ENCODE measurements around the gene HSD17B10. TPM values are rescaled to one million over a fixed set of nuclear protein-coding genes. Genes with fewer than 3 reads are reported as not detected.
A peak's percentile ranks its signal among the peaks of the same experiment; 100 is the strongest.

The HSD17B10 gene
- total RNA-seq, 4 donors from 2014 or later: 12.5 to 47.5 (median 42.2) TPM

DNA sequence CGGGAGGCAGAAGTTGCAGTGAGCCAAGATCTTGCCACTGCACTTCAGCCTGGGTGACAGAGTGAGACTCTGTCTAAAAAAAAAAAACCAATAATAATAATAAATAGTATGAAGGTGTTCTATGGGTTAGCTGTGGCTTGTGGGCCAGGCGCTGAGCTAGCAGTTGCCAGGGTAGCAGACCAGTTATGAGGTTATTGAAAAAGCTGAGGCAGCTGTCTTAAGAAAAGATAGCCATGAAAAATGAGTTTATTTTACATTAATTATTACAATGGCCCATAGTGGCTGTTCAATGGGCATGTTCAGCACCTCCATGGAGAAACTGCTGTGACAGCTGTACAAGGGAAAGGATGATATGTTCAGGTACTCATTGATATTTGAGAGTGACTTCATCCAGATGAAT lies 13.3 kb upstream of the HSD17B10 start:
- Histone ChIP-seq H3K4me1 (no peaks in the 10 kb centered on the region), H3K27ac (no peak overlapping the region), H3K36me3 (no peaks in the 10 kb centered on the region), H3K27me3 (no peaks in the 10 kb centered on the region), H3K9me3 (no peaks in the 10 kb centered on the region), H3K4me3 (no peak overlapping the region)
- in situ Hi-C loops (cut with MboI; ENCODE audit: low pct_ligation_motif_present in 1 of 4, low pct_unique_long_range_greater_than_20kb in 1 of 4, low sequenced_read_pairs in 3 of 4): loop anchor here in 2 of 4 donors (10.0 to 25.0 kb wide), 2 partner anchors 133 to 135 kb away; no protein-coding TSS in a partner anchor
- 91 to 100% methylated on average over 1 to 2 of the region's 2 CpGs for WGBS, 2 donors (ENCODE audit: low coverage in 1 of 2)
- intact Hi-C loops (cut with DNase I; ENCODE audit: low total_unique reads): no loop called here
- no peak for DNase-seq
- TF ChIP-seq POLR2AphosphoS5 (IDR thresholded peaks at IDR 0.05) (no peak), POLR2A (IDR thresholded peaks at IDR 0.05) (no peak), EP300 (IDR thresholded peaks at IDR 0.05; ENCODE audit: low read depth) (no peak)
- TF ChIP-seq, protein P1, sequence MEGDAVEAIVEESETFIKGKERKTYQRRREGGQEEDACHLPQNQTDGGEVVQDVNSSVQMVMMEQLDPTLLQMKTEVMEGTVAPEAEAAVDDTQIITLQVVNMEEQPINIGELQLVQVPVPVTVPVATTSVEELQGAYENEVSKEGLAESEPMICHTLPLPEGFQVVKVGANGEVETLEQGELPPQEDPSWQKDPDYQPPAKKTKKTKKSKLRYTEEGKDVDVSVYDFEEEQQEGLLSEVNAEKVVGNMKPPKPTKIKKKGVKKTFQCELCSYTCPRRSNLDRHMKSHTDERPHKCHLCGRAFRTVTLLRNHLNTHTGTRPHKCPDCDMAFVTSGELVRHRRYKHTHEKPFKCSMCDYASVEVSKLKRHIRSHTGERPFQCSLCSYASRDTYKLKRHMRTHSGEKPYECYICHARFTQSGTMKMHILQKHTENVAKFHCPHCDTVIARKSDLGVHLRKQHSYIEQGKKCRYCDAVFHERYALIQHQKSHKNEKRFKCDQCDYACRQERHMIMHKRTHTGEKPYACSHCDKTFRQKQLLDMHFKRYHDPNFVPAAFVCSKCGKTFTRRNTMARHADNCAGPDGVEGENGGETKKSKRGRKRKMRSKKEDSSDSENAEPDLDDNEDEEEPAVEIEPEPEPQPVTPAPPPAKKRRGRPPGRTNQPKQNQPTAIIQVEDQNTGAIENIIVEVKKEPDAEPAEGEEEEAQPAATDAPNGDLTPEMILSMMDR (IDR thresholded peaks at IDR 0.05): no peak

DNA sequence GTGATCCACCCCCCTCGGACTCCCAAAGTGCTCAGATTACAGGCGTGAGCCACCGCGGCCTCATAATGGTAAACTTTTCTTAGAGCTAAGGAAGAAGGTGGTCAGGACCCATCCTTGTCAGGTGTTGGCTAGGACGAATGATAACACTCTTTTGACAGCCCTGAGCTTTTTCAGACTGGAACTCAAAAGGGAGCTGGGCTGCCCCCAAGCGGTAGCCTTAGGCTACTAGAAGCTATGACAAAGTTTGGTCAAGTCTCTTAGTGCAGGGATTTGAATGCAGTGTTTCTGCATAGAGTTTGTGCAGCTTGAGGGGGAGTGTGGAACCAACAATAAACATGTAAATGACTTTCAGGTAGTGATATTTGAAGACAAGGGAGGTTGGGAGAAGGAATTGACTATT lies 11.8 kb upstream of the HSD17B10 start:
- in situ Hi-C loops (cut with MboI; ENCODE audit: low pct_ligation_motif_present in 1 of 4, low pct_unique_long_range_greater_than_20kb in 1 of 4, low sequenced_read_pairs in 3 of 4) (loop anchor here in 2 of 4 donors (10.0 to 25.0 kb wide), 2 partner anchors 131 to 134 kb away; no protein-coding TSS in a partner anchor), intact Hi-C loops (cut with DNase I; ENCODE audit: low total_unique reads) (no loop called here)
- Histone ChIP-seq H3K9me3 (no peaks in the 10 kb centered on the region), H3K27ac (no peak overlapping the region), H3K36me3 (no peaks in the 10 kb centered on the region), H3K27me3 (no peaks in the 10 kb centered on the region), H3K4me3 (no peak overlapping the region), H3K4me1 (peaks cover 0 to 11% (median 2%) of the 10 kb centered on the region in 4 donors)
- TF ChIP-seq EP300 (IDR thresholded peaks at IDR 0.05; ENCODE audit: low read depth): no peak
- TF ChIP-seq POLR2A (IDR thresholded peaks at IDR 0.05): no peak
- TF ChIP-seq, protein P1 (IDR thresholded peaks at IDR 0.05): peak; percentile 21 to 49 (median 44)
- no peak for TF ChIP-seq POLR2AphosphoS5 (IDR thresholded peaks at IDR 0.05)
- WGBS, 2 donors (ENCODE audit: low coverage in 1 of 2): 23% methylated on average over 6 of the region's 6 CpGs; no CpG with 5 or more reads in 1 of the 2 donors
- DNase-seq: peak; percentile 43

DNA sequence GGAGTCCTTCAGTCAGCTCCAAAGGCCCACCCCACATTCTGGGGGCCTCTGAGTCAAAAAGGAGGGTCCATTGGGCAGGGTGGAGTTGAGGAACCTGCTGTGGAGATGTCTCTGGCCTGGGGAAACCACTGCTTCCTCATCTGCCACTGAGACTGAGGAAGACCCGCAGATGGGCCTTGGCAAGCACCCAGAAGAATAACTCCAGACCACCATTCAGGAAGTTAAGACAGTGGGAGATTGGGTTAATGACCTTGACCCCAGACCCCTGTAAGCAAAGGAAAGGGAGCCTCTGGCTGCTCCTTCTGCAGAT lies 8.1 kb upstream of the HSD17B10 start:
- TF ChIP-seq POLR2A (IDR thresholded peaks at IDR 0.05) (no peak), POLR2AphosphoS5 (IDR thresholded peaks at IDR 0.05) (no peak), EP300 (IDR thresholded peaks at IDR 0.05; ENCODE audit: low read depth) (no peak)
- TF ChIP-seq, protein P1 (IDR thresholded peaks at IDR 0.05): no peak
- peaks cover 0 to 13% (median 2%) of the 10 kb centered on the region in 4 donors for H3K4me1 ChIP-seq
- WGBS, 2 donors (ENCODE audit: low coverage in 1 of 2): 75% methylated on average over 1 of the region's 1 CpG; no CpG with 5 or more reads in 1 of the 2 donors
- intact Hi-C loops (cut with DNase I; ENCODE audit: low total_unique reads): no loop called here
- H3K4me3 ChIP-seq: peak overlapping the region in 1 of 4 donors; percentile 40
- H3K27me3 ChIP-seq: no peaks in the 10 kb centered on the region
- no peaks in the 10 kb centered on the region for H3K36me3 ChIP-seq
- H3K27ac ChIP-seq: peak overlapping the region in 3 of 4 donors; percentile 78 to 86 (median 84)
- in situ Hi-C loops (cut with MboI; ENCODE audit: low pct_ligation_motif_present in 1 of 4, low pct_unique_long_range_greater_than_20kb in 1 of 4, low sequenced_read_pairs in 3 of 4): loop anchor here in 2 of 4 donors (10.0 to 25.0 kb wide), 2 partner anchors 127 to 130 kb away; no protein-coding TSS in a partner anchor
- H3K9me3 ChIP-seq: no peaks in the 10 kb centered on the region
- DNase-seq: no peak

GRCh38 chrX:53441531-53442321 lies 7.6 kb upstream of the HSD17B10 start:
- intact Hi-C loops (cut with DNase I; ENCODE audit: low total_unique reads) (no loop called here), in situ Hi-C loops (cut with MboI; ENCODE audit: low pct_ligation_motif_present in 1 of 4, low pct_unique_long_range_greater_than_20kb in 1 of 4, low sequenced_read_pairs in 3 of 4) (loop anchor here in 2 of 4 donors (10.0 to 25.0 kb wide), 2 partner anchors 127 to 129 kb away; no protein-coding TSS in a partner anchor)
- peak; percentile 87 for DNase-seq
- no peaks in the 10 kb centered on the region for H3K36me3 ChIP-seq
- no peaks in the 10 kb centered on the region for H3K9me3 ChIP-seq
- peak overlapping the region; percentile 78 to 86 (median 82) for H3K27ac ChIP-seq
- peaks cover 0 to 13% (median 2%) of the 10 kb centered on the region in 4 donors for H3K4me1 ChIP-seq
- H3K27me3 ChIP-seq: no peaks in the 10 kb centered on the region
- 31% methylated on average over 37 of the region's 44 CpGs; no CpG with 5 or more reads in 1 of the 2 donors for WGBS, 2 donors (ENCODE audit: low coverage in 1 of 2)
- TF ChIP-seq POLR2A (IDR thresholded peaks at IDR 0.05): peak; percentile 40
- peak in 2 of 3 donors; percentile 57 to 59 for TF ChIP-seq POLR2AphosphoS5 (IDR thresholded peaks at IDR 0.05)
- TF ChIP-seq, protein P1 (IDR thresholded peaks at IDR 0.05): no peak
- peak overlapping the region in 3 of 4 donors; percentile 27 to 40 (median 30) for H3K4me3 ChIP-seq
